ENCODE results near the gene HOXD3. TPM values are rescaled to one million over a fixed set of nuclear protein-coding genes. Genes with fewer than 3 reads are reported as not detected.

HOXD3 gene
- total RNA-seq, 1 donor from 2014 or later, result 0.47 TPM

- H3K27me3 ChIP-seq (ENCODE audit: low read depth), result peaks cover 98% of the 10 kb centered on the region
- TF ChIP-seq CTCF (IDR thresholded peaks at IDR 0.05), result peak; percentile 37
- H3K4me3 ChIP-seq, result no peak overlapping the region
- H3K4me1 ChIP-seq, result peaks cover 17% of the 10 kb centered on the region
- DNase-seq (no peak), ATAC-seq (no peak)
- no peaks in the 10 kb centered on the region for H3K9me3 ChIP-seq
- intact Hi-C loops (cut with DNase I), result no loop called here
- no peaks in the 10 kb centered on the region for H3K36me3 ChIP-seq
- H3K27ac ChIP-seq, result no peak overlapping the region
These were observed 45.8 kb upstream of the HOXD3 start for GRCh38 chr2:176111309-176111663.

GRCh38 chr2:176111846-176112374 is 45.2 kb upstream of the HOXD3 start:
- Histone ChIP-seq H3K36me3 (no peaks in the 10 kb centered on the region), H3K4me3 (no peak overlapping the region), H3K9me3 (no peaks in the 10 kb centered on the region), H3K27me3 (ENCODE audit: low read depth) (peaks cover 98% of the 10 kb centered on the region), H3K4me1 (peaks cover 11% of the 10 kb centered on the region), H3K27ac (no peak overlapping the region)
- no peak for TF ChIP-seq CTCF (IDR thresholded peaks at IDR 0.05)
- ATAC-seq (no peak), DNase-seq (no peak)
- intact Hi-C loops (cut with DNase I), result no loop called here

GRCh38 chr2:176112375-176113302 is 44.5 kb upstream of the HOXD3 start:
- no peaks in the 10 kb centered on the region for H3K36me3 ChIP-seq
- no peaks in the 10 kb centered on the region for H3K9me3 ChIP-seq
- no peak for ATAC-seq
- no peak for TF ChIP-seq CTCF (IDR thresholded peaks at IDR 0.05)
- H3K27ac ChIP-seq, result no peak overlapping the region
- H3K4me3 ChIP-seq, result no peak overlapping the region
- intact Hi-C loops (cut with DNase I), result no loop called here
- no peak for DNase-seq
- H3K4me1 ChIP-seq, result peaks cover 7% of the 10 kb centered on the region
- H3K27me3 ChIP-seq (ENCODE audit: low read depth), result peaks cover 100% of the 10 kb centered on the region

GRCh38 chr2:176114120-176114929 is 42.8 kb upstream of the HOXD3 start:
- H3K4me1 ChIP-seq, result no peaks in the 10 kb centered on the region
- ATAC-seq (no peak), DNase-seq (no peak)
- peaks cover 100% of the 10 kb centered on the region for H3K27me3 ChIP-seq (ENCODE audit: low read depth)
- H3K4me3 ChIP-seq, result no peak overlapping the region
- H3K36me3 ChIP-seq, result no peaks in the 10 kb centered on the region
- no peak overlapping the region for H3K27ac ChIP-seq
- intact Hi-C loops (cut with DNase I), result no loop called here
- no peaks in the 10 kb centered on the region for H3K9me3 ChIP-seq
- TF ChIP-seq CTCF (IDR thresholded peaks at IDR 0.05), result no peak

GRCh38 chr2:176114930-176115625 is 42.0 kb upstream of the HOXD3 start:
- intact Hi-C loops (cut with DNase I), result no loop called here
- ATAC-seq (no peak), DNase-seq (no peak)
- H3K4me3 ChIP-seq, result no peak overlapping the region
- H3K9me3 ChIP-seq, result no peaks in the 10 kb centered on the region
- H3K27ac ChIP-seq, result no peak overlapping the region
- no peaks in the 10 kb centered on the region for H3K4me1 ChIP-seq
- H3K27me3 ChIP-seq (ENCODE audit: low read depth), result peaks cover 100% of the 10 kb centered on the region
- no peaks in the 10 kb centered on the region for H3K36me3 ChIP-seq
- TF ChIP-seq CTCF (IDR thresholded peaks at IDR 0.05), result no peak
